ENCODE results near the gene DNAJA2. TPM values are rescaled to one million over a fixed set of nuclear protein-coding genes. Genes with fewer than 3 reads are reported as not detected.

Gene DNAJA2
- polyA plus RNA-seq, 2 of the 4 experiments (the other 2 are of a cell fraction): 33.7 to 82.3 TPM

GRCh38 chr16:46927273-46927672 is 46.2 kb downstream of the DNAJA2 start:
- Histone ChIP-seq H3K4me1 (no peaks in the 10 kb centered on the region), H3K4me2 (no peak overlapping the region), H3K9me3 (no peaks in the 10 kb centered on the region), H3K4me3 (no peak overlapping the region), H3K27ac (no peak overlapping the region)
- POLR2A ChIA-PET: no interaction called here
- TF ChIP-seq MAX (IDR thresholded peaks at IDR 0.05) (no peak), BHLHE40 (IDR thresholded peaks at IDR 0.05; ENCODE audit: low read depth, low read length) (no peak), MYC (IDR thresholded peaks at IDR 0.05; ENCODE audit: borderline replicate concordance, low read length) (no peak)
- CTCF ChIA-PET: interaction anchor here (1.6 to 6.7 kb wide), 5 partner anchors 8 to 79 kb away, joined by 3 to 82 read pairs (median 25); no protein-coding TSS in a partner anchor
- FAIRE-seq (no peak), DNase-seq (ENCODE audit: low read depth in 1 of 2, low spot score in 1 of 2) (no peak), ATAC-seq (no peak)
- WGBS (ENCODE audit: missing lambda C conversion rate): 85% methylated on average over 8 of the region's 8 CpGs

GRCh38 chr16:46926470-46927225 is 46.8 kb downstream of the DNAJA2 start:
- Histone ChIP-seq H3K4me1 (no peaks in the 10 kb centered on the region), H3K27ac (no peak overlapping the region), H3K4me2 (no peak overlapping the region), H3K9me3 (no peaks in the 10 kb centered on the region), H3K4me3 (no peak overlapping the region)
- POLR2A ChIA-PET: no interaction called here
- DNase-seq (ENCODE audit: low read depth in 1 of 2, low spot score in 1 of 2) (no peak), ATAC-seq (no peak), FAIRE-seq (no peak)
- 94% methylated on average over 13 of the region's 13 CpGs for WGBS (ENCODE audit: missing lambda C conversion rate)
- no peak for TF ChIP-seq RCOR1 (IDR thresholded peaks at IDR 0.05; ENCODE audit: low read depth, low read length)
- no peak for TF ChIP-seq ZC3H11A (IDR thresholded peaks at IDR 0.05)
- CTCF ChIA-PET: interaction anchor here (0.9 to 6.7 kb wide), 7 partner anchors 8 to 297 kb away, joined by 3 to 82 read pairs (median 3); no protein-coding TSS in a partner anchor

GRCh38 chr16:46924402-46924801 is 49.1 kb downstream of the DNAJA2 start:
- ChIA-PET POLR2A (no interaction called here), CTCF (interaction anchor here (0.6 to 1.2 kb wide), 5 partner anchors 15 to 1272 kb away, joined by 3 to 6 read pairs (median 3); no protein-coding TSS in a partner anchor)
- H3K27ac ChIP-seq: no peak overlapping the region
- H3K4me1 ChIP-seq: no peaks in the 10 kb centered on the region
- FAIRE-seq: no peak
- WGBS (ENCODE audit: missing lambda C conversion rate): 95% methylated on average over 6 of the region's 6 CpGs
- H3K4me2 ChIP-seq: no peak overlapping the region
- DNase-seq (ENCODE audit: low read depth in 1 of 2, low spot score in 1 of 2): no peak
- H3K4me3 ChIP-seq: no peak overlapping the region
- no peak for ATAC-seq
- TF ChIP-seq JUNB (IDR thresholded peaks at IDR 0.05): no peak
- H3K9me3 ChIP-seq: no peaks in the 10 kb centered on the region

- TF ChIP-seq ESRRA (IDR thresholded peaks at IDR 0.05; ENCODE audit: borderline replicate concordance, low read length) (no peak), CHD4 (IDR thresholded peaks at IDR 0.05; ENCODE audit: borderline replicate concordance) (no peak), GATA3 (IDR thresholded peaks at IDR 0.05; ENCODE audit: borderline replicate concordance) (no peak), CBX8 (IDR thresholded peaks at IDR 0.05) (no peak), POLR2AphosphoS2 (conservative IDR thresholded peaks at IDR 0.05; ENCODE audit: low read length) (no peak), TP53 (CRISPR knock-in tag; IDR thresholded peaks at IDR 0.05) (no peak), RNF2 (IDR thresholded peaks at IDR 0.05; ENCODE audit: borderline replicate concordance, low read depth) (no peak), MAZ (IDR thresholded peaks at IDR 0.05; ENCODE audit: borderline replicate concordance, low read depth, low read length) (no peak), EHMT2 (IDR thresholded peaks at IDR 0.05; ENCODE audit: low read depth) (no peak), HDAC2 (IDR thresholded peaks at IDR 0.05) (no peak)
- Histone ChIP-seq H3K27ac (no peak overlapping the region), H3K4me1 (no peaks in the 10 kb centered on the region), H3K4me3 (no peak overlapping the region), H3K4me2 (no peak overlapping the region), H3K9me3 (no peaks in the 10 kb centered on the region)
- ATAC-seq (no peak), DNase-seq (ENCODE audit: low read depth in 1 of 2, low spot score in 1 of 2) (no peak), FAIRE-seq (no peak)
- POLR2A ChIA-PET: no interaction called here
- WGBS (ENCODE audit: missing lambda C conversion rate): 87% methylated on average over 19 of the region's 19 CpGs
- CTCF ChIA-PET: interaction anchor here (0.6 to 1.2 kb wide), 2 partner anchors 250 to 1273 kb away, joined by 3 to 4 read pairs; no protein-coding TSS in a partner anchor
Measured at GRCh38 chr16:46923513-46924295, 49.8 kb downstream of the DNAJA2 start.
